Panc1 (cell line): ENCODE data around the gene TNPO3.

Experiments used
- POLR2AphosphoS5 ChIP-seq: IDR thresholded peaks from 2 replicates; pipeline ENCODE4 v1.6.1; 2012; ENCODE audit warnings: mild to moderate bottlenecking, low read depth, low read length, moderate library complexity
- SIN3A ChIP-seq: IDR thresholded peaks from 2 replicates; pipeline ENCODE4 v1.6.1; 2012; ENCODE audit warnings: low read depth, mild to moderate bottlenecking, low read length, moderate library complexity, borderline replicate concordance; ENCODE audit not compliant: insufficient read depth
- TCF7L2 ChIP-seq: IDR thresholded peaks from 2 replicates; pipeline ENCODE4 v1.6.1; 2011; ENCODE audit warnings: mild to moderate bottlenecking, low read depth, low read length, inconsistent platforms
- TF ChIP-seq, protein P1 (sequence below): fragments of 450-650 bp; IDR thresholded peaks from 2 replicates; pipeline ENCODE4 v1.5.1; 2017; ENCODE audit warnings: mild to moderate bottlenecking
- TF ChIP-seq, protein P2 (sequence below), 2 experiments: IDR thresholded peaks; 2 replicates each; pipeline ENCODE4 v1.6.1; 2011 to 2012; ENCODE audit warnings: low read depth in 2 of 2, control low read depth in 1 of 2, low read length in 1 of 2, mild to moderate bottlenecking in 1 of 2, moderate library complexity in 1 of 2; ENCODE audit not compliant: insufficient read depth in 1 of 2

DNA sequence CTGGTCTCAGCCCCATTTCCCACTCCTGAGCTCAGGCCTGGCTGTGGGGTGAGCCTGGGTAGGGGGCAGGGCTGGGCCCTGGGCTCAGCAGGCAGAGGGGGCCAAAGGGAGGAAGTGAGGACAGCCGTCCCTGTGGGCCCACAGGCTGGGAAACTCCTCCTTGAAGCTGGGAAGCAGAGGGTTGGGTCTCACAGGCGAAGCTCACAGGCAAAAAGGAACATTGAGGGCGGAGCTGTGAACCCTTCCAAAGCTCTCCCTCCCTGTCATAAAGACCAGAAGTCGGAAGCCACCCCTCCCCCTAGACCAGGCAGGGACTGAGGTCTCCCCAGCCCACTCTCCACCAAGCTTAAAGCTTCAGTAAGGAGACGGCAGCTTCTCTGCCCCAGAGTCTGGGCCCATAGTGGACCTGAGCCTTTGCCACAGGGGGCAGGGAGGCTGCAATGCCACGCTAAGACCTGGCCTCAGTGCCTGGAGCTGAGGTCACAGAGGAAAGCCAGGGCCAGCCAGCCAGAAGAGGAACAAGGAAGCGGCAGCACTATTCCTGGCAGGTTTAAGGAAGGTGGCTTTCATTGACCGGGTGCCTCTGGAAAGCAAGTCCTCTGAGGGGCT, 143.4 kb downstream of the TNPO3 start:
- TF ChIP-seq, protein P1, sequence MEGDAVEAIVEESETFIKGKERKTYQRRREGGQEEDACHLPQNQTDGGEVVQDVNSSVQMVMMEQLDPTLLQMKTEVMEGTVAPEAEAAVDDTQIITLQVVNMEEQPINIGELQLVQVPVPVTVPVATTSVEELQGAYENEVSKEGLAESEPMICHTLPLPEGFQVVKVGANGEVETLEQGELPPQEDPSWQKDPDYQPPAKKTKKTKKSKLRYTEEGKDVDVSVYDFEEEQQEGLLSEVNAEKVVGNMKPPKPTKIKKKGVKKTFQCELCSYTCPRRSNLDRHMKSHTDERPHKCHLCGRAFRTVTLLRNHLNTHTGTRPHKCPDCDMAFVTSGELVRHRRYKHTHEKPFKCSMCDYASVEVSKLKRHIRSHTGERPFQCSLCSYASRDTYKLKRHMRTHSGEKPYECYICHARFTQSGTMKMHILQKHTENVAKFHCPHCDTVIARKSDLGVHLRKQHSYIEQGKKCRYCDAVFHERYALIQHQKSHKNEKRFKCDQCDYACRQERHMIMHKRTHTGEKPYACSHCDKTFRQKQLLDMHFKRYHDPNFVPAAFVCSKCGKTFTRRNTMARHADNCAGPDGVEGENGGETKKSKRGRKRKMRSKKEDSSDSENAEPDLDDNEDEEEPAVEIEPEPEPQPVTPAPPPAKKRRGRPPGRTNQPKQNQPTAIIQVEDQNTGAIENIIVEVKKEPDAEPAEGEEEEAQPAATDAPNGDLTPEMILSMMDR = no peak
- TF ChIP-seq, protein P2, sequence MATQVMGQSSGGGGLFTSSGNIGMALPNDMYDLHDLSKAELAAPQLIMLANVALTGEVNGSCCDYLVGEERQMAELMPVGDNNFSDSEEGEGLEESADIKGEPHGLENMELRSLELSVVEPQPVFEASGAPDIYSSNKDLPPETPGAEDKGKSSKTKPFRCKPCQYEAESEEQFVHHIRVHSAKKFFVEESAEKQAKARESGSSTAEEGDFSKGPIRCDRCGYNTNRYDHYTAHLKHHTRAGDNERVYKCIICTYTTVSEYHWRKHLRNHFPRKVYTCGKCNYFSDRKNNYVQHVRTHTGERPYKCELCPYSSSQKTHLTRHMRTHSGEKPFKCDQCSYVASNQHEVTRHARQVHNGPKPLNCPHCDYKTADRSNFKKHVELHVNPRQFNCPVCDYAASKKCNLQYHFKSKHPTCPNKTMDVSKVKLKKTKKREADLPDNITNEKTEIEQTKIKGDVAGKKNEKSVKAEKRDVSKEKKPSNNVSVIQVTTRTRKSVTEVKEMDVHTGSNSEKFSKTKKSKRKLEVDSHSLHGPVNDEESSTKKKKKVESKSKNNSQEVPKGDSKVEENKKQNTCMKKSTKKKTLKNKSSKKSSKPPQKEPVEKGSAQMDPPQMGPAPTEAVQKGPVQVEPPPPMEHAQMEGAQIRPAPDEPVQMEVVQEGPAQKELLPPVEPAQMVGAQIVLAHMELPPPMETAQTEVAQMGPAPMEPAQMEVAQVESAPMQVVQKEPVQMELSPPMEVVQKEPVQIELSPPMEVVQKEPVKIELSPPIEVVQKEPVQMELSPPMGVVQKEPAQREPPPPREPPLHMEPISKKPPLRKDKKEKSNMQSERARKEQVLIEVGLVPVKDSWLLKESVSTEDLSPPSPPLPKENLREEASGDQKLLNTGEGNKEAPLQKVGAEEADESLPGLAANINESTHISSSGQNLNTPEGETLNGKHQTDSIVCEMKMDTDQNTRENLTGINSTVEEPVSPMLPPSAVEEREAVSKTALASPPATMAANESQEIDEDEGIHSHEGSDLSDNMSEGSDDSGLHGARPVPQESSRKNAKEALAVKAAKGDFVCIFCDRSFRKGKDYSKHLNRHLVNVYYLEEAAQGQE (IDR thresholded peaks at IDR 0.05; ENCODE audit: insufficient read depth in 1 of 2, low read depth in 2 of 2, low read length in 1 of 2) = no peak
- TF ChIP-seq POLR2AphosphoS5 = no peak
- no peak for TF ChIP-seq TCF7L2
- TF ChIP-seq SIN3A = no peak
